ENCODE data around the gene KLF7. TPM values are rescaled to one million over a fixed set of nuclear protein-coding genes. Genes with fewer than 3 reads are reported as not detected.

KLF7 gene
- total RNA-seq, 1 donor from 2014 or later: 120 TPM

DNA sequence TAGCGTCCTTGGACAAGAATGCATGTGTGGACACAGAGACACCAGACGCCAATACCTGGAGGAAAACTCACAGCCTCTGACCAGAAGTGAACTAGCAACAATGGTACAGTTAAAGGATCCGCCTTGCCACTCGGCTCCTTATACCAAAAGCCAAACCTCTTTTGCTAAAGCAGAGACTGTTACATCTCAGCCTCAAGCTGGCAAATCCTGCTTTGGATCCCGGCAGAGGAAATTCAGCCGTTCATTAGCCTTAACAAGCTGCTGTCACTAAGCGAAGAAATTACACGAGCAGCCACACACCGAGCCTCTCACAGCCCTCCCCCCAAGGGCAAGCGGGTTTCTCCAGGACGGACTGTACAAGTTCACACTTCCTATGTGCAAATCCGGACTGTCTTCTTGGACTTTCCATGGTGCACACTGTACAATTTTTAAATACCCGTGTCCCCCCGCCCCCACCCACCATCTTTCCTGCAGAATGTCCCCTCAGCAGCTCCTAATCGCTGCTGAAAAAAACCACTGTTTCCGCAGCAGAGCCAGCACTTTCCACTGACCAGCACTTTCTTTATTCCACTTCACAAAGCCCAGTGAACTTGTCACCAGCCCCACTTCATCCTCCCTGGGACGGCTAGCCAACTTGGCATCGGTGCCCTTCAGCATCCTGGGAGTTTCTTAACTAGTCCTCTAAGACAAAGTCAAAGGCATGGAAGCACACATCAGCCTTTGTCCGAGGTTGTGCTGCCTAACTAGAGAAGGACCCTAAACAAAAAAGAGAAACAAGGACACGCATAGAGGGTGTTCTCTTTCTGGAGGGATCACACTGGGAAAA lies 1.5 kb downstream of the KLF7 start:
- peaks cover 18% of the 10 kb centered on the region for H3K27me3 Mint-ChIP-seq (ENCODE audit: unreplicated experiment)
- peak; percentile 34 for DNase-seq (ENCODE audit: low spot score)
- H3K36me3 Mint-ChIP-seq (ENCODE audit: low read depth, unreplicated experiment): peaks cover 16% of the 10 kb centered on the region
- no peak for TF ChIP-seq CTCF (IDR thresholded peaks at IDR 0.05; ENCODE audit: unreplicated experiment)
- H3K4me3 Mint-ChIP-seq (ENCODE audit: unreplicated experiment): peak overlapping the region; percentile 97
- H3K9me3 Mint-ChIP-seq (ENCODE audit: unreplicated experiment): no peaks in the 10 kb centered on the region
- H3K27ac Mint-ChIP-seq (ENCODE audit: unreplicated experiment): peak overlapping the region; percentile 98
- peaks cover 68% of the 10 kb centered on the region for H3K4me1 Mint-ChIP-seq (ENCODE audit: unreplicated experiment)

- H3K27me3 Mint-ChIP-seq (ENCODE audit: unreplicated experiment): peaks cover 18% of the 10 kb centered on the region
- peak overlapping the region; percentile 98 for H3K27ac Mint-ChIP-seq (ENCODE audit: unreplicated experiment)
- H3K4me1 Mint-ChIP-seq (ENCODE audit: unreplicated experiment): peaks cover 73% of the 10 kb centered on the region
Observed at GRCh38 chr2:207163756-207164005, 2.1 kb downstream of the KLF7 start.

GRCh38 chr2:207163053-207163755 lies 2.5 kb downstream of the KLF7 start:
- H3K36me3 Mint-ChIP-seq (ENCODE audit: low read depth, unreplicated experiment): peaks cover 16% of the 10 kb centered on the region
- H3K27ac Mint-ChIP-seq (ENCODE audit: unreplicated experiment): peak overlapping the region; percentile 98
- H3K4me1 Mint-ChIP-seq (ENCODE audit: unreplicated experiment): peaks cover 73% of the 10 kb centered on the region
- peak overlapping the region; percentile 97 for H3K4me3 Mint-ChIP-seq (ENCODE audit: unreplicated experiment)
- no peak for DNase-seq (ENCODE audit: low spot score)
- no peaks in the 10 kb centered on the region for H3K9me3 Mint-ChIP-seq (ENCODE audit: unreplicated experiment)
- H3K27me3 Mint-ChIP-seq (ENCODE audit: unreplicated experiment): peaks cover 18% of the 10 kb centered on the region
- TF ChIP-seq CTCF (IDR thresholded peaks at IDR 0.05; ENCODE audit: unreplicated experiment): no peak

More at GRCh38 chr2:207163756-207164005, 2.1 kb downstream of the KLF7 start:
- no peaks in the 10 kb centered on the region for H3K9me3 Mint-ChIP-seq (ENCODE audit: unreplicated experiment)
- peak overlapping the region; percentile 97 for H3K4me3 Mint-ChIP-seq (ENCODE audit: unreplicated experiment)
- no peak for DNase-seq (ENCODE audit: low spot score)
- H3K36me3 Mint-ChIP-seq (ENCODE audit: low read depth, unreplicated experiment): peaks cover 16% of the 10 kb centered on the region
- no peak for TF ChIP-seq CTCF (IDR thresholded peaks at IDR 0.05; ENCODE audit: unreplicated experiment)

- peak overlapping the region; percentile 14 for H3K27ac Mint-ChIP-seq (ENCODE audit: unreplicated experiment)
- peaks cover 74% of the 10 kb centered on the region for H3K4me1 Mint-ChIP-seq (ENCODE audit: unreplicated experiment)
- DNase-seq (ENCODE audit: low spot score): no peak
- peaks cover 14% of the 10 kb centered on the region for H3K36me3 Mint-ChIP-seq (ENCODE audit: low read depth, unreplicated experiment)
- H3K9me3 Mint-ChIP-seq (ENCODE audit: unreplicated experiment): no peaks in the 10 kb centered on the region
- H3K4me3 Mint-ChIP-seq (ENCODE audit: unreplicated experiment): peak overlapping the region; percentile 97
- peaks cover 18% of the 10 kb centered on the region for H3K27me3 Mint-ChIP-seq (ENCODE audit: unreplicated experiment)
- no peak for TF ChIP-seq CTCF (IDR thresholded peaks at IDR 0.05; ENCODE audit: unreplicated experiment)
Observed at GRCh38 chr2:207162316-207162715, 3.4 kb downstream of the KLF7 start.

All from endothelial cell (in vitro differentiated cells).